MCF 10A (cell line): Measurements from ENCODE around the gene SLAMF1. TPM values are rescaled to one million over a fixed set of nuclear protein-coding genes. Genes with fewer than 3 reads are reported as not detected.

Experiments used
- BruUV-seq: library from RNA; stranded (reverse); fragments of 400-500 nt; replicated peaks from 2 replicates; lab custom pipeline; 2021; lab: Mats Ljungman, UMichigan
- CTCF ChIA-PET: fragments of 300-600 bp; sonication (Branson Sonifier 250); formaldehyde crosslinking; extraction: SDS; loops from one replicate; lab custom pipeline; 2021; ENCODE audit warnings: antibody characterized with exemption, inconsistent platforms; lab: Yijun Ruan, JAX
- POLR2A ChIA-PET: fragments of 300-600, 350-650 bp; sonication (Branson Sonifier 250); formaldehyde crosslinking; extraction: SDS; loops from one replicate; lab custom pipeline; 2020; ENCODE audit warnings: antibody characterized with exemption, inconsistent platforms; lab: Yijun Ruan, JAX
- DNase-seq: peaks from one replicate; pipeline ENCODE4 v3.0.0-alpha.2; 2018; ENCODE audit not compliant: unreplicated experiment
- H3K27ac Mint-ChIP-seq: one replicate; pipeline ENCODE4 v1.8.0; 2022; ENCODE audit warnings: mild to moderate bottlenecking, low read depth, mixed read lengths; ENCODE audit not compliant: unreplicated experiment
- H3K27me3 Mint-ChIP-seq: one replicate; pipeline ENCODE4 v1.8.0; 2022; ENCODE audit warnings: mixed read lengths; ENCODE audit not compliant: insufficient read depth, unreplicated experiment
- H3K36me3 Mint-ChIP-seq: one replicate; pipeline ENCODE4 v1.8.0; 2022; ENCODE audit warnings: mild to moderate bottlenecking, moderate library complexity, mixed read lengths; ENCODE audit not compliant: insufficient read depth, unreplicated experiment
- H3K4me1 Mint-ChIP-seq: one replicate; pipeline ENCODE4 v1.8.0; 2022; ENCODE audit warnings: mixed read lengths; ENCODE audit not compliant: insufficient read depth, unreplicated experiment
- H3K4me3 Mint-ChIP-seq: one replicate; pipeline ENCODE4 v1.8.0; 2022; ENCODE audit warnings: mild to moderate bottlenecking, moderate library complexity, mixed read lengths; ENCODE audit not compliant: unreplicated experiment
- H3K9me3 Mint-ChIP-seq: one replicate; pipeline ENCODE4 v1.8.0; 2022; ENCODE audit warnings: mixed read lengths; ENCODE audit not compliant: unreplicated experiment
- CTCF ChIP-seq: fragments of 200-600 bp; IDR thresholded peaks from one replicate; pipeline ENCODE4 v1.8.0; 2022; ENCODE audit warnings: antibody characterized with exemption, mild to moderate bottlenecking; ENCODE audit not compliant: unreplicated experiment
- intact Hi-C: fragments of 100-400 bp; cut with micrococcal nuclease; formaldehyde crosslinking; loops from 2 replicates; pipeline ENCODE4 v1.14.1; 2022
- total RNA-seq: library from RNA; stranded (reverse); gene quantifications from 2 replicates; pipeline ENCODE4 v1.2.3, GENCODE V29; 2022

Gene SLAMF1
- total RNA-seq, 1 experiment from 2014 or later: not detected

GRCh38 chr1:160580221-160580812 is 66.5 kb downstream of the SLAMF1 start:
- DNase-seq: no peak
- POLR2A ChIA-PET: interaction anchor here (0.6 kb wide), 1 partner anchor 44 kb away, joined by 3 read pairs; no protein-coding TSS in a partner anchor
- no peak for TF ChIP-seq CTCF
- CTCF ChIA-PET: interaction anchor here (0.6 kb wide), 1 partner anchor 40 kb away, joined by 3 read pairs; no protein-coding TSS in a partner anchor
- Mint-ChIP-seq H3K9me3 (no peaks in the 10 kb centered on the region), H3K36me3 (no peaks in the 10 kb centered on the region), H3K27ac (no peak overlapping the region), H3K4me1 (no peaks in the 10 kb centered on the region), H3K4me3 (no peak overlapping the region), H3K27me3 (peaks cover 51% of the 10 kb centered on the region)
- BruUV-seq: no TSS peak
- intact Hi-C loops: no loop called here

GRCh38 chr1:160579216-160579701 is 67.6 kb downstream of the SLAMF1 start, which contains the start of gene CD84:
CD84 (minus strand) TSS chr1:160579496; CDS start chr1:160579437, 59 bp downstream.
- ChIA-PET POLR2A (interaction anchor here (0.7 kb wide), 1 partner anchor 14 kb away, joined by 3 read pairs; no protein-coding TSS in a partner anchor), CTCF (no interaction called here)
- Mint-ChIP-seq H3K9me3 (no peaks in the 10 kb centered on the region), H3K4me1 (no peaks in the 10 kb centered on the region), H3K27ac (no peak within 1 kb of the TSS), H3K4me3 (no peak within 1 kb of the TSS), H3K36me3 (no peaks in the 10 kb centered on the region), H3K27me3 (peaks cover 57% of the 10 kb centered on the region)
- TF ChIP-seq CTCF: no peak
- intact Hi-C loops: no loop called here
- no peak for DNase-seq
- no TSS peak for BruUV-seq

- H3K4me1 Mint-ChIP-seq: no peaks in the 10 kb centered on the region
- intact Hi-C loops: no loop called here
- no peaks in the 10 kb centered on the region for H3K9me3 Mint-ChIP-seq
- POLR2A ChIA-PET: interaction anchor here (0.7 kb wide), 1 partner anchor 14 kb away, joined by 3 read pairs; no protein-coding TSS in a partner anchor
- H3K4me3 Mint-ChIP-seq: no peak overlapping the region
- no peak overlapping the region for H3K27ac Mint-ChIP-seq
- CTCF ChIA-PET: no interaction called here
- no peak for DNase-seq
- no peak for TF ChIP-seq CTCF
- BruUV-seq: no TSS peak
- H3K27me3 Mint-ChIP-seq: peaks cover 62% of the 10 kb centered on the region
- H3K36me3 Mint-ChIP-seq: no peaks in the 10 kb centered on the region
These were observed 68.2 kb downstream of the SLAMF1 start for GRCh38 chr1:160578525-160579191.

GRCh38 chr1:160578175-160578524 is 68.7 kb downstream of the SLAMF1 start:
- Mint-ChIP-seq H3K4me1 (no peaks in the 10 kb centered on the region), H3K9me3 (no peaks in the 10 kb centered on the region), H3K36me3 (no peaks in the 10 kb centered on the region), H3K4me3 (no peak overlapping the region), H3K27me3 (peaks cover 67% of the 10 kb centered on the region), H3K27ac (no peak overlapping the region)
- no peak for TF ChIP-seq CTCF
- ChIA-PET POLR2A (no interaction called here), CTCF (interaction anchor here (0.6 kb wide), 2 partner anchors 29 to 275 kb away, joined by 3 to 4 read pairs; no protein-coding TSS in a partner anchor)
- DNase-seq: no peak
- BruUV-seq: no TSS peak
- intact Hi-C loops: no loop called here
